T-helper 17 cell (primary cell): ENCODE results near the gene NCF2. TPM values are rescaled to one million over a fixed set of nuclear protein-coding genes. Genes with fewer than 3 reads are reported as not detected.

ENCODE experiments used
- ATAC-seq: fragments of 150-1000 bp; cut with Tn5 transposase; 2 replicates; pipeline ENCODE4 v1.10.0; 2021; ENCODE audit warnings: mild to moderate bottlenecking, moderate library complexity
- DNase-seq, 3 donors: peaks; one replicate each; pipeline versions ENCODE4 v3.0.0 to v3.0.0-alpha.2; 2020 to 2021
- H3K9me3 ChIP-seq: one replicate; pipeline ENCODE4 v1.7.0; 2013; ENCODE audit warnings: low read length, mild to moderate bottlenecking; ENCODE audit not compliant: control insufficient read depth, poor library complexity, severe bottlenecking
- H3K27ac Mint-ChIP-seq: one replicate; pipeline ENCODE4 v1.8.0; 2022; ENCODE audit warnings: mild to moderate bottlenecking, moderate library complexity, mixed read lengths
- H3K27me3 Mint-ChIP-seq: one replicate; pipeline ENCODE4 v1.8.0; 2022; ENCODE audit warnings: mixed read lengths
- H3K36me3 Mint-ChIP-seq: one replicate; pipeline ENCODE4 v1.8.0; 2022; ENCODE audit warnings: low read depth, mixed read lengths
- H3K4me1 Mint-ChIP-seq: one replicate; pipeline ENCODE4 v1.8.0; 2022; ENCODE audit warnings: mild to moderate bottlenecking, mixed read lengths
- H3K4me3 Mint-ChIP-seq: one replicate; pipeline ENCODE4 v1.8.0; 2022; ENCODE audit warnings: mild to moderate bottlenecking, moderate library complexity, mixed read lengths
- total RNA-seq, 4 donors: library from RNA in 2 of 4; stranded (reverse) in 2 of 4; gene quantifications; one replicate each; pipeline ENCODE4 v1.2.3 and lab custom pipeline; 2022 to 2026

The NCF2 gene
- total RNA-seq, 2 donors from 2014 or later, result 2.7 to 14.7 TPM

DNA sequence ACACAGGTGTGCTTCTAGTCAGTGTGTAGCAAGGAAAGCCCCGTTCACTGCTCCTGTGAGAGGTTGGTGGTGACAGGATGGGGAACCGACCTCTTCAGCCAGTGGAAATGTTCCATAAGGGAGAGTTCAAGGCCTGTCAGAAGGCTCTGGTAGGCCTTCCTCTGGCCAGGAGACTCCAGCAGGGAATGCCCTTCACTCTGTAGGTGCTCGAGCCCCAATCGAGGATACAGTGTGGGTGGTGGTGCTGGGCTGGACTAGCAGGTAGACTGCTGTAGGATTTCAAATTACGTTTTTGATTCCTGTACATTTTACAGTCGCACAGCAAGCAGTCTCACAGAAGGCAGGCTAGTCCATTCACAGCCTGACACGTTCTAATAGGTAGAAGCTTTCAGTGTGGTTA is 37.8 kb downstream of the NCF2 start:
- Mint-ChIP-seq H3K4me1 (peaks cover 9% of the 10 kb centered on the region), H3K36me3 (peaks cover 7% of the 10 kb centered on the region), H3K4me3 (no peak overlapping the region), H3K27ac (no peak overlapping the region), H3K27me3 (no peaks in the 10 kb centered on the region)
- no peaks in the 10 kb centered on the region for H3K9me3 ChIP-seq
- no peak for ATAC-seq
- no peak for DNase-seq

DNA sequence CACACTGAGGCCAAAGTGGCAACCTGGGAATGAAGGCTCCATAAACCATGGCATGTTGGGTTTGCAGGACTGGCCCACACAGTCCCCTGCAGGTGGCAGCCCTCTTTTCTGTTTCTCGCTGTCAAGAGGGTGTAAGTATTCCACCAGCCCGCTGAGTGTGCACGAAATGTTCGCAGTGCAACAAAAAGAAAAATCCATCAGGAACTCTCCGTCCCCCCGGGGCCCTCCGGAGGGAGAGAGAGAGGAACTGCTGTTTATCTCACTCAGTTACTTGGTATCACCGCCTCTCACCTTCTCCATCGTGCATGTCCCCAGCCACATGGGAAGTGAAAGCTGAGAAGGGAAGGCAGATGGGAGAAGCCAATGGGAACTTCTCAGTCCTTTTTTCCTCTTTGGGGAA is 38.3 kb downstream of the NCF2 start:
- peaks cover 9% of the 10 kb centered on the region for H3K36me3 Mint-ChIP-seq
- no peak overlapping the region for H3K27ac Mint-ChIP-seq
- no peak overlapping the region for H3K4me3 Mint-ChIP-seq

GRCh38 chr1:183550915-183551314 is 39.3 kb downstream of the NCF2 start:
- H3K36me3 Mint-ChIP-seq, result peaks cover 13% of the 10 kb centered on the region
- no peak for ATAC-seq
- H3K27ac Mint-ChIP-seq, result no peak overlapping the region
- H3K4me3 Mint-ChIP-seq, result no peak overlapping the region
- no peaks in the 10 kb centered on the region for H3K27me3 Mint-ChIP-seq
- H3K9me3 ChIP-seq, result no peaks in the 10 kb centered on the region
- peaks cover 11% of the 10 kb centered on the region for H3K4me1 Mint-ChIP-seq
- DNase-seq, result no peak

More for the DNA sequence above, 38.3 kb downstream of the NCF2 start:
- H3K4me1 Mint-ChIP-seq, result peaks cover 11% of the 10 kb centered on the region
- ATAC-seq (no peak), DNase-seq (no peak)
- no peaks in the 10 kb centered on the region for H3K9me3 ChIP-seq
- no peaks in the 10 kb centered on the region for H3K27me3 Mint-ChIP-seq

DNA sequence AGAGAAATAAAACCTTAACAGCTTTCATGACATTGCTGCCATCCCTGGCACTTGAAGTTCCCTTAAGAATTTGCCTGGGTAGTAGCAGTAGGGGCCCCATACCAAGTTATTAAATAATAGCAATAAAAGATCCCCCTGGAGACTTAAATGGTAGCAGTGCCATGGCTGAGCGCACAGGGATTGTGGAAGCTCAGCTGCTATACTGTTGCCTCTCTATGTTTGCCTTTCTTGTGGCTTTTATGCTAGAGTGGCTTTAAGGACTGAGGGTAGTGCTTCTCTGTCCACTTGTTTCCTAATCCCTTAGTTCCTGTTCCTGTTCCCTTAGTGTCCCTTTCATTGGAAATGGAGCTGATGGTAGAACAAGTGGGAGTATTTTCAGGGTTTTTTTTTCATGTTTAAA is 42.1 kb downstream of the NCF2 start:
- ATAC-seq, result no peak
- no peaks in the 10 kb centered on the region for H3K9me3 ChIP-seq
- no peak overlapping the region for H3K4me3 Mint-ChIP-seq
- H3K27ac Mint-ChIP-seq, result peak overlapping the region; percentile 75
- peaks cover 8% of the 10 kb centered on the region for H3K4me1 Mint-ChIP-seq
- DNase-seq, result no peak
- H3K36me3 Mint-ChIP-seq, result peaks cover 14% of the 10 kb centered on the region
- no peaks in the 10 kb centered on the region for H3K27me3 Mint-ChIP-seq

DNA sequence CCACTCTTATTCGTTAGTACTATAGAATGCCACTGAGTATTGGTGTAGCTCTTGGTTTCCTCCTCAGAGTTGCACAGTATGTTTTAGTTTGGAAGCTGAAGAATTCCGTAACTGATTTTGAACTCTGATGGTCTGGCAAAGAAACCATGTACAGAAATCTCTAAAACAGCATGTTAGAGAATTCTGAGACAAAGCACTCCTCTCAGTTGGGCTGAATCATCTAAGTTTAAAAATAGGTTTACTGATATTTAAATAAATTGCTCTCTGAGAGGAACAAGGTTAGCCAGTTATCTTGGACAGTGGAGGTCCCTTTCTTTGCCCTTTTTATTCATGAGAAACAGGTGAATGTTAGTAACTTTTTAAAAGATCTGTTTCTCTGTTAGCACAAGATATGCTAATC is 43.8 kb downstream of the NCF2 start:
- peaks cover 12% of the 10 kb centered on the region for H3K4me1 Mint-ChIP-seq

GRCh38 chr1:183544598-183545297 is 45.5 kb downstream of the NCF2 start:
- Mint-ChIP-seq H3K4me3 (no peak overlapping the region), H3K27ac (peak overlapping the region; percentile 70), H3K4me1 (peaks cover 15% of the 10 kb centered on the region), H3K27me3 (no peaks in the 10 kb centered on the region), H3K36me3 (peaks cover 19% of the 10 kb centered on the region)
- no peak for ATAC-seq
- DNase-seq, result no peak
- H3K9me3 ChIP-seq, result no peaks in the 10 kb centered on the region

More for the DNA sequence above, 43.8 kb downstream of the NCF2 start:
- H3K27me3 Mint-ChIP-seq, result no peaks in the 10 kb centered on the region
- H3K36me3 Mint-ChIP-seq, result peaks cover 18% of the 10 kb centered on the region
- no peak overlapping the region for H3K27ac Mint-ChIP-seq
- no peak overlapping the region for H3K4me3 Mint-ChIP-seq
- DNase-seq (no peak), ATAC-seq (no peak)
- H3K9me3 ChIP-seq, result no peaks in the 10 kb centered on the region

GRCh38 chr1:183543619-183544204 is 46.5 kb downstream of the NCF2 start:
- no peaks in the 10 kb centered on the region for H3K9me3 ChIP-seq
- Mint-ChIP-seq H3K4me3 (no peak overlapping the region), H3K36me3 (peaks cover 26% of the 10 kb centered on the region), H3K4me1 (peaks cover 19% of the 10 kb centered on the region), H3K27me3 (no peaks in the 10 kb centered on the region), H3K27ac (peak overlapping the region; percentile 70)
- DNase-seq, result no peak
- peak; percentile 91 for ATAC-seq

GRCh38 chr1:183537405-183537804 is 52.9 kb downstream of the NCF2 start:
- no peaks in the 10 kb centered on the region for H3K9me3 ChIP-seq
- Mint-ChIP-seq H3K4me1 (peaks cover 14% of the 10 kb centered on the region), H3K27ac (peak overlapping the region; percentile 67), H3K36me3 (peaks cover 18% of the 10 kb centered on the region), H3K4me3 (no peak overlapping the region), H3K27me3 (no peaks in the 10 kb centered on the region)
- DNase-seq (no peak), ATAC-seq (no peak)

- no peak overlapping the region for H3K4me3 Mint-ChIP-seq
- H3K36me3 Mint-ChIP-seq, result peaks cover 3% of the 10 kb centered on the region
- no peak overlapping the region for H3K27ac Mint-ChIP-seq
- peaks cover 4% of the 10 kb centered on the region for H3K4me1 Mint-ChIP-seq
- no peaks in the 10 kb centered on the region for H3K9me3 ChIP-seq
- no peak for DNase-seq
- no peaks in the 10 kb centered on the region for H3K27me3 Mint-ChIP-seq
- no peak for ATAC-seq
Measured at GRCh38 chr1:183533617-183534174, 56.6 kb downstream of the NCF2 start.

- Mint-ChIP-seq H3K4me3 (no peak overlapping the region), H3K36me3 (peaks cover 3% of the 10 kb centered on the region), H3K27me3 (no peaks in the 10 kb centered on the region), H3K4me1 (no peaks in the 10 kb centered on the region), H3K27ac (peak overlapping the region; percentile 8)
- ATAC-seq (no peak), DNase-seq (no peak)
- H3K9me3 ChIP-seq, result no peaks in the 10 kb centered on the region
Measured at GRCh38 chr1:183528577-183528976, 61.7 kb downstream of the NCF2 start.

DNA sequence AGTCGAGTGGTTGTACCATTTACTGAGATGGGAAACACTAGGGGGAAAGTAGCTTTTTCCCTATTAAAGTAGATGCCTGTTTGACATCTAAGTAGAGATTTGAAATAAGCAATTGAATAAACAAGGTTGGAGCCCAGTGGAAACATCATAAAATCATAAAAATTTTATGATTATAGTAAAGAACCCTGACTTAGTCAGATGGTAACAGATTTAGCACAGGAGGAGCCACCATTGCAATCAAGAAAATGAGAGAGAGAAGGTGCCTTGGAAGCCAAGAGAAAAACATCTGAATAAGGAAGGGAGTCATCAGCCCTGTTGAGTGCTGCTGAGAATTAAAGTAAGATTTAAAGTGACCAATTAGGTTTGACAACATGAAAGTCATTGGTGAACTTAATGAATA is 68.2 kb downstream of the NCF2 start:
- H3K4me1 Mint-ChIP-seq, result peaks cover 12% of the 10 kb centered on the region
- no peaks in the 10 kb centered on the region for H3K27me3 Mint-ChIP-seq
- no peak for ATAC-seq

DNA sequence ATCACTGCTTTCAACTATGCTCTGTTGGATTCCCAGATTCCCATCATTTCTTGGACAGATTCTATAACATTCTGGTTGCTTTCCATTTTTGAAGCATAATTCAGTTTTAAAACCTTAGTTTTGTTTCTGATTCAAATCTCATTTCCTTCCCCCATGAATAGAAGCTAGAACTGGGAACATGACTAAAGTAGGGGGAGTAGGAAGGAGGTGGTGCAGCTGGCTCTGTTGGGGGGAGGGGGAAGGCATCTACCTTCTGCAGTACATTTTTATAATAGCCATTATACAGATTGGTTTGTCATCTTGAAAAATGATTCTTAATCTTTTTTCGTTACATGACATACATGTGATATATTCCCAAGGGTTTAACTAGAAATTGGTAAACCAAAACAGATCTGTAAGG is 69.9 kb downstream of the NCF2 start:
- ATAC-seq, result no peak
- H3K36me3 Mint-ChIP-seq, result peaks cover 12% of the 10 kb centered on the region
- H3K4me3 Mint-ChIP-seq, result no peak overlapping the region
- no peak for DNase-seq
- H3K27ac Mint-ChIP-seq, result no peak overlapping the region
- H3K9me3 ChIP-seq, result no peaks in the 10 kb centered on the region
- H3K4me1 Mint-ChIP-seq, result peaks cover 14% of the 10 kb centered on the region
- no peaks in the 10 kb centered on the region for H3K27me3 Mint-ChIP-seq

More for the DNA sequence above, 68.2 kb downstream of the NCF2 start:
- no peaks in the 10 kb centered on the region for H3K9me3 ChIP-seq
- Mint-ChIP-seq H3K4me3 (no peak overlapping the region), H3K27ac (peak overlapping the region; percentile 54), H3K36me3 (peaks cover 12% of the 10 kb centered on the region)
- no peak for DNase-seq

DNA sequence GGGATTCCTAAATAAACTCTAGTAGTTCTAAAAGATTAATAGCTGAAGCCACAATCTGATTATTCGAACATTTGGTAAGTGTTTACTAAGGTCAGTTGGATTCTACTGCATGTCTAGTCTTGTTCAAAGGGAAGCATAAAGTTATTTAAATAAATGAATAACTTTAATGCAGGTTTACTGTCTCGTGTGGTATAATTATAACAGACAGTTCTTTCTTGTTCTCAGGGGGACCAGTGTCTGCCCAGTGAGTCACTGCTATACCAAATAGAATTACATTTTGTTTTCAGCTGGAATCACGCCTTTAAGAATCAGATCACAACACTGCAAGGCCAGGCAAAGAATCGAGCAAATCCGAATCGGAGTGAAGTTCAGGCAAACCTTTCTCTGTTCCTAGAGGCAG is 72.9 kb downstream of the NCF2 start:
- H3K36me3 Mint-ChIP-seq, result peaks cover 9% of the 10 kb centered on the region

GRCh38 chr1:183516725-183517124 is 73.5 kb downstream of the NCF2 start:
- Mint-ChIP-seq H3K36me3 (peaks cover 12% of the 10 kb centered on the region), H3K27me3 (no peaks in the 10 kb centered on the region), H3K4me1 (peaks cover 20% of the 10 kb centered on the region), H3K4me3 (no peak overlapping the region), H3K27ac (no peak overlapping the region)
- ATAC-seq (no peak), DNase-seq (no peak)
- H3K9me3 ChIP-seq, result no peaks in the 10 kb centered on the region

More for the DNA sequence above, 72.9 kb downstream of the NCF2 start:
- ATAC-seq (no peak), DNase-seq (no peak)
- no peak overlapping the region for H3K4me3 Mint-ChIP-seq
- no peak overlapping the region for H3K27ac Mint-ChIP-seq
- H3K9me3 ChIP-seq, result no peaks in the 10 kb centered on the region
- H3K4me1 Mint-ChIP-seq, result peaks cover 16% of the 10 kb centered on the region
- no peaks in the 10 kb centered on the region for H3K27me3 Mint-ChIP-seq
